ENCODE results near the gene ETFBKMT. TPM values are rescaled to one million over a fixed set of nuclear protein-coding genes. Genes with fewer than 3 reads are reported as not detected.
"Not testable (repeated sequence)": the region's sequence is repeated elsewhere in the genome, so short reads cannot be mapped to it uniquely, and the experiment has no call there.

The ETFBKMT gene
- total RNA-seq, 1 experiment from 2014 or later: 1.3 TPM

GRCh38 chr12:31655208-31655607 lies 4.3 kb upstream of the ETFBKMT start:
- no peak for DNase-seq (ENCODE audit: low read depth)

- DNase-seq (ENCODE audit: low read depth): no peak
Measured at GRCh38 chr12:31655792-31656191, 3.7 kb upstream of the ETFBKMT start.

DNA sequence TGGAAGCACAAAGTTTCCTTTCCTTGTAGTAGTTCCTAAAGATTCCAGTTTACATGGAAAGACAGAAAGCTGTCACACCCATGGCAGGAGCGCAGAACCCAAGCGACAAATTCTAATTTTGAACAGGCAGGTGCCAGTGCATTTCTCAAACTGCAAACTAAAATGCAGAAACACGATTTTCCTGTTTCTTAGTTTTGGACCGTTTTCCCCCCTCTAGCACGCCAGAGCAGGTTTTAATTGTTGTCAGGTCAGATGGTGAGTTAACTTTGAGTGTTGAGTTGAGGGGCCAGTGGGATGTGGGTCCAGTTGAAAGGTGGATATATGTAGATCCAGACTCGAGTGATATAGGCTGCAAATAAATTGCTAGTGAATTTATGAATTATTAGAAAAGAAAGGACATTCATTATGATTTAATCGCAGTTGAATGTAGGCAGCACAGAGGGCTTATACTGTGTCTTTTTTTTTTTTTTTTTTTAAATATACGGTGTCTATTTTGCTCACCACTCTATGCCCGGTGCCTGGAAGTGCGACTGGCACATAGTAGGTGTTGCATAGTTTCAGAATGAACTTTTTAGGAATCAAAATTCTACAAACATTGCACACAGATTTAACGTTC lies 909 bp upstream of the ETFBKMT start:
- no peak for DNase-seq (ENCODE audit: low read depth)

DNA sequence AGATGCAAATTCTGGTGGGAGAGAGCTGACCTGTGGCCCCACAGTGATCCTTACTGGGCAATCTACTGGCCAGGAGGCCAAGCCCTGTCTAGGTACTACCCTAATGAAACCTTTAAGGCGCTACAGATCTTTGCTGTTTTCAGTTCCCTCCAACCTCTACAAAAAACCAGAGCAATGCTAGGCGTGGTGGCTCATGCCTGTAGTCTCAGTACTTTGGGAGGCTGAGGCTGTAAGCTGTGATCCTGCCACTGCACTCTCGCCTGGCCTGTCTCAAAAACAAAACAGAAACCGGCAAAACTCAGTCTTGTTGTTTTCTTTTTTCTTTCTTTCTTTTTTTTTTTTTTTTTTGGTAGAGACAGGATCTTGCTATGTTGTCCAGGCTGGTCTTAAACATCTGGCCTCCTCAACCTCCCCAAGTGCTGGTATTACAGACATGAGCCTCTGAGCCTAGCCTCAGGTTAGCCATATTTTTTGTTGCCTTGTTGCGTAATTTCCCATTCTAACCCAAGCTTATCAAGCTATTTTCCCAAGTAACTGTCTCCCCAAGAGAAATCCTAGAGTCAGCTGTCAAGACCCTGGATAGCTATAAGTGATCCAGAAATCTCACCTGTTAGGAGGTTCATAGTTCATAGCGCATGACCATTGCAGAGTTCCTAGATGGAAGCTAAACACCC lies 2.8 kb downstream of the ETFBKMT start:
- no peak for DNase-seq (ENCODE audit: low read depth)

- no peak for DNase-seq (ENCODE audit: low read depth)
Measured at GRCh38 chr12:31663576-31663975, 4.1 kb downstream of the ETFBKMT start.

GRCh38 chr12:31664038-31664437 lies 4.5 kb downstream of the ETFBKMT start:
- no peak for DNase-seq (ENCODE audit: low read depth)

DNA sequence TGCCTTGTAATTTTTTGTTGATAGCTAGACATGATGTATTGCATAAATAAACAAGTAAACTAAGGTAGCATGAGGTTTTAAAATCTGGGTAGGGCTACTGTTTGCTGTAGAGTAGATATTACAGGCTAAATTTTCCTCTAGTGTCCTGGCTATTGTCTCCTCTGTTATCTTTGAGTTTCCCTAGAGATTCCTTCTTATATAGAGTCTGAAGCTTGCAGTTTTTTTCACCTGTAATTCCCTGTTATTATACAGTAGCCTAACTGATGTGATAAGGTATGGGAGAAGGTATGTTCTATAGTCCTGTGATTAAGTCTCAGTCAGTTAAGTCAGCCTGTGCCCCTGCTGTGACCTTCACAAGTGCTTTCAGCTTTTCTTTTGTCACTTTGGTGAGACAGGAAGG lies 9.5 kb downstream of the ETFBKMT start:
- DNase-seq (ENCODE audit: low read depth): no peak

- not testable (repeated sequence) for DNase-seq (ENCODE audit: low read depth)
Measured at GRCh38 chr12:31669582-31669981, 10.1 kb downstream of the ETFBKMT start.

- DNase-seq (ENCODE audit: low read depth): no peak
Measured at GRCh38 chr12:31672521-31672920, 13.0 kb downstream of the ETFBKMT start.

GRCh38 chr12:31682136-31682962 lies 22.9 kb downstream of the ETFBKMT start:
- DNase-seq (ENCODE audit: low read depth): peak; percentile 76

DNA sequence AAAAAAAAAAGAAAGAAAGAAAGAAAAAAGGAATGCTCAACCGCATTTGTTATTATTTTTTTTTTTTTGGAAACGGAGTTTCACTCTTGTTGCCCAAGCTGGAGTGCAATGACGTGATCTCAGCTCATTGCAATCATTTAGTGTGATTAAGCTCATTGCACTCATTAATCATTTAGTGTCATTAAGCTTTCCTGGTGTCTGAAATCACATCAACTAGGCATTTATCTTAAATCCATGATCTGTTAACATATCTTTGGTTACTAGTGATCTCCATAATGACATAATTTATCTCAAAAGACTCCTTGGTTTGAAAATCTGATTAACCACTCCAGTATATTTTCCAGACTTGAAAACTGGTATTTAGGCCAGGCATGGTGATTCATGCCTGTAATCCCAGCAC lies 26.3 kb downstream of the ETFBKMT start:
- no peak for DNase-seq (ENCODE audit: low read depth)

GRCh38 chr12:31687101-31687527 lies 27.6 kb downstream of the ETFBKMT start:
- DNase-seq (ENCODE audit: low read depth): no peak

DNA sequence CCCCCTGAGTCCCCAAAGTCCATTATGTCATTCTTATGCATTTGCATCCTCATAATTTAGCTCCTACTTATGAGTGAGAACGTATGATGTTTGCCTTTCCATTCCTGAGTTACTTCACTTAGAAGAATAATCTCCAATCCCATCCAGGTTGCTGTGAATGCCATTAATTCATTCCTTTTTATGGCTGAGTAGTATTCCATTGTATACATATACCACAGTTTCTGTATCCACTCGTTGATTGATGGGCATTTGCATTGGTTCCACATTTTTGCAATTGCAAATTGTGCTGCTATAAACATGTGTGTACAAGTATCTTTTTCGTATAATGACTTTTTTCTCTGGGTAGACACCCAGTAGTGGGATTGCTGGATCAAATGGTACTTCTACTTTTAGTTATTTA lies 30.4 kb downstream of the ETFBKMT start:
- not testable (repeated sequence) for DNase-seq (ENCODE audit: low read depth)

DNA sequence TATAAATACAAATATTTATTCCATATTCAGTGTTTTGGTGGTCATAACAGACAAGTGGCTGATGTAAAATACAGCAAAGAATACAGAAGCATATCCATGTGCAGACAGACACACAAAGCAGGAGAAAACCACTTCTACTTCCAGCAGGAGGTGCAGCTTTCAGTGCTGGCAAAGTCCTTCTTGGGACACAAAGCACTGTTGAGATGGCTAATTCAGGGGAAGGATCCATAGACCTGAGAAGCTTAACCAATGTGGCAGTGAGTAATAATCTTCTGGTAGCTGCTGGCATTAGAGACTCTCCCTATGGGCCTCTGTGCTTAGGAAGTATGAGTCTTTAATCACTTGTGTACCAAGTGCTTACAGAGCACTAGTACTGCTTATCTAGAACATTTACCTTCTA lies 42.6 kb downstream of the ETFBKMT start:
- peak; percentile 32 for DNase-seq (ENCODE audit: low read depth)

GRCh38 chr12:31705621-31706020 lies 46.1 kb downstream of the ETFBKMT start:
- no peak for DNase-seq (ENCODE audit: low read depth)

DNA sequence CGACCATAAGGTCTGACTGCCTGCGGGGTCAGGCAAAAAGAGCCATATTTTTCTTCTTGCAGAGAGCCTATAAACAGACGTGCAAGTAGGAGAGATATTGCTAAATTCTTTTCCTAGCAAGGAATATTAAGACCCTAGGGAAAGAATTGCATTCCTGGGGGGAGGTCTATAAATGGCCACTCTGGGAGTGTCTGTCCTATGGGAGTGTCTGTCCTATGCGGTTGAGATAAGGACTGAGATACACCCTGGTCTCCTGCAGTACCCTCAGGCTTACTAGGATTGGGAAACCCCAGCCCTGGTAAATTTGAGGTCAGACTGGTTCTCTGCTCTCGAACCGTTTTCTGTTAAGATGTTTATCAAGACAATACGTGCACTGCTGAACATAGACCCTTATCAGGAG lies 48.6 kb downstream of the ETFBKMT start:
- not testable (repeated sequence) for DNase-seq (ENCODE audit: low read depth)

DNA sequence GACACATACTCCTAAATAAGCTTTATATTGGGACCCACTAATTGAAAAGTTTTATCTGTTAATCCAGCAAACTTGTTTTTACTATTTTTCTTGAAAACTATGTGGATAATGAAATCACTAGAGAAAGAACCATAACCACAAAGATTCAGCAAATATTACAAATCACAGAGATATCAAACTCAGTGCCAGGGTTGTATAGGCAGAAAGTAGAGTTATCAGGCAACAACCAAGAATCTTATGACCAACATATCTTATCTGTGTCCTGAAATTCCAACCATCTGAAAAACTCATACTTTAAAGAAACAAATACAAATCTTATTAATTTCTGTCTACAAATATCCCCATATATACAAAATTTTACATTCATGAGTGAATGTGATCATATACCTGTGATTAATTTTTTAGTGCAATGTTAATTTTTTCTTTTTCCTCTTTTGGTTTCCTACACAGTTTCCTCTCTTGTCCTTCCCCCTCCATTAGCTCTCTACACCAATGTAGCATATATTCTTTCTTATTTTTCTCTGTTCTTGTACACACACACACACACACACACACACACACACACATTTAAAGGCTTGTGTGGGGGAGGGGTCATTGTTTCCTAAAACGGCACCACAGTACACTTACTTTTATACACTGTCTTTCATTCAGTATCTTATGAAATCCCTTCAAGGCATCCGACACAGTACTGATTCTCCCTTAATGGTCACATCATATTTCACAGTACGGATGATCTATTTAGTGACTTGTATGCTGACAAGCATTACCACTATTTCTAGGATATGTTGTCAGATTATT lies 50.7 kb downstream of the ETFBKMT start:
- no peak for DNase-seq (ENCODE audit: low read depth)

DNA sequence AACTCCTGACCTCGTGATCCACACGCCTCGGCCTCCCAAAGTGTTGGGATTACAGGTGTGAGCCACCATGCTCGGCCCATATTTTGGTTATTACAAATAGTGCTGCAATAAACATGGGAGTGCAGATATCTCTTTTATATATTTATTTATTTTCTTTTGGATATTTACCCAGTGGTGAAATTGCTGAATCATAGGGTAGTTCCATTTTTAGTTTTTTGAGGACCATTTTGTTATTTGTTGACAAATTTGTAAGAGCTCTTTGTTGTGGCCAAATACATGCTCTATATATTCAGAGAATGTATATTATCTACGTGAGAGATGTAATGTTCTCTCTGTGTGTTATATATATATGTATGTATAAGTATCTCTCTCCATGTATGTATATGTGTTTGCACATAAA lies 53.4 kb downstream of the ETFBKMT start:
- no peak for DNase-seq (ENCODE audit: low read depth)

DNA sequence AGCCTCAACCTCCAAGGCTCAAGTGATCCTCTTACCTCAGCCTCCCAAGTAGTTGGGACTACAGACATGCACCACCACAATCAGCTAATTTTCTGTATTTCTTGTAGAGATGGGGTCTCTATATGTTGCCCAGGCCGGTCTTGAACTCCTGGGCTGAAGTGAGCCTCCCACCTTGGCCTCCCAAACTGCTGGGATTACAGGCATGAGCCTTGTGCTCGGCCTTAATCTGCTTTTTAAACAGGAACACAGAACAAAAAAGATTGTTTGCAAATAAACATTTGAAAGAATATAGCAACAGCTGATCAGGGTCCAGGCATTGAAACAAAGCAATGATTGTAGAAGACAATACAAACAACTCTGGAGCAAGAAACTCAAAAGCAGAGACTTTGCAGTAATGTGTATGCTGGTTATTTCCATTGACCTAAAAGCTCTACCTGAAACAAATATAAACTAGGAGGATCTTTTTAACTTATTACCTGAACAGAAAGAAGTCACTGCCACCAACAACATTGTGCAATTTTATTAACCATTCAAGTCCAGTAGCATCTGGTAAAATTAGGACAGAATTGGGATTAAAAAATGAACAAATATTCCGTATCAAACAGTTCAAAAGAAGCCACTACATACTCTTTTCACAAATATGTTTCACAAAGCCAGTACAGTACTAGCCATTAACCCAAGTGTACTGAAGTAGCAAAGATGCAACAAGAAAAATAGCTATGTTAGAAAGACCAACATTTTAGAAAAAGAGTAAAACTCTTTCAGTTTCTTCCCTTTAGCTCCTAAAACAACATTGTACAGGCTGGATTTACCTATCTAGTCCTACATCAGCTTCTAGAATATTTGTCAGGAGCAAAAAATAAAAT lies 55.2 kb downstream of the ETFBKMT start:
- DNase-seq (ENCODE audit: low read depth): no peak

DNA sequence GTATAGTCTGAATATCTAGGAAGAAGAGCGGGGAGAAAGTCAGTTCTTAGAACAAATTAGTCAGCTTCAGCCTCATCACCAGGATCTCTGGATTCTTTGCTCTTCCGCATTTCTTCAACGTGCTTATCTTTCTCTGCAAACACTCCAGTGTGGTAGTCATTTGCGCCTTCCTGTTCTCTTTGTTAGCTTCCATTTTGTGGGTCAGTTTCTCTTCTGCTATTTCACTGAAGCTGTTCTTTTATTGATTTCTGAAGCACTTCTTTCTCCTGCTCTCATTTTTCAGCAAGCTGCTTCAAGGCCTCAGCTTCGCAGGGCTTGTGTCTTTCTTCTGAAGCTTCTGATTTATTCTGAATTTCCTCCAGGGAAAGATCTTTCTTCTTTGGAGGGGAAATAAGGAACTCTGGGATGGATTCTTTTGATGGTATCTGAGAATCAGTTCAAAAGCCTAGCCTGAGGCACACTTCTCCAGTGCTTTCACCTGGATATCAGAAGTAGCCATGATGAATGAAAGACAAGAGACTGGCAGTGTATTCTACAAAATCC lies 55.9 kb downstream of the ETFBKMT start:
- no peak for DNase-seq (ENCODE audit: low read depth)

GRCh38 chr12:31716998-31717397 lies 57.5 kb downstream of the ETFBKMT start:
- DNase-seq (ENCODE audit: low read depth): not testable (repeated sequence)
